Transverse colon (tissue), 3 donors: Measurements from ENCODE around the gene RGL4.

ENCODE experiments used
- POLR2A ChIP-seq: fragments of 450-650 bp; IDR thresholded peaks from one replicate; pipeline ENCODE4 v1.6.1; 2016; ENCODE audit warnings: antibody characterized with exemption, mild to moderate bottlenecking, moderate library complexity
- TF ChIP-seq, protein P1 (sequence below), 5 experiments: fragments of 200-600 bp in 3 of 5; fragments of 450-650 bp in 2 of 5; sonication (generic) in 3 of 5; IDR thresholded peaks; 1 replicate in 2 of 5; 2 replicates in 3 of 5; pipeline ENCODE4 v1.5.1; 2016 to 2017; ENCODE audit warnings: antibody characterized with exemption in 5 of 5, inconsistent platforms in 3 of 5, mild to moderate bottlenecking in 2 of 5, moderate library complexity in 1 of 5

DNA sequence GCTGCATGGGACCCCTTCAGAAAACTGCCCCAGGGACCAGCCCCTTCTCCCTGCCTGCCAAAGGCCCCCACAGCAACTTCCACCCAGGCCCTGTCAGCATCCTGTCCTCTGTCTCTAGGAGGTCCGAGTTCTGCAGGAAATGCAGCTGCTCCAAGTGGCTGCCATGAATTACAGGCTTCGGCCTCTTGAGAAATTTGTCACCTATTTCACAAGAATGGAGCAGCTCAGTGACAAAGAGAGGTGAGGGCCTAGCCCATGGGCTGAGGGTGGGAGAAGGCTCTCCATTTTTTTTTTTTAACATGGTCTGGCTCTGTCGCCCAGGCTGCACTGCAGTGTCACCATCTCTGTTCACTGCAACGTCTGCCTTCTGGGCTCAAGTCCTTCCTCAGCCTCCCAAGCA, 7.3 kb downstream of the RGL4 start:
- TF ChIP-seq, protein P1, sequence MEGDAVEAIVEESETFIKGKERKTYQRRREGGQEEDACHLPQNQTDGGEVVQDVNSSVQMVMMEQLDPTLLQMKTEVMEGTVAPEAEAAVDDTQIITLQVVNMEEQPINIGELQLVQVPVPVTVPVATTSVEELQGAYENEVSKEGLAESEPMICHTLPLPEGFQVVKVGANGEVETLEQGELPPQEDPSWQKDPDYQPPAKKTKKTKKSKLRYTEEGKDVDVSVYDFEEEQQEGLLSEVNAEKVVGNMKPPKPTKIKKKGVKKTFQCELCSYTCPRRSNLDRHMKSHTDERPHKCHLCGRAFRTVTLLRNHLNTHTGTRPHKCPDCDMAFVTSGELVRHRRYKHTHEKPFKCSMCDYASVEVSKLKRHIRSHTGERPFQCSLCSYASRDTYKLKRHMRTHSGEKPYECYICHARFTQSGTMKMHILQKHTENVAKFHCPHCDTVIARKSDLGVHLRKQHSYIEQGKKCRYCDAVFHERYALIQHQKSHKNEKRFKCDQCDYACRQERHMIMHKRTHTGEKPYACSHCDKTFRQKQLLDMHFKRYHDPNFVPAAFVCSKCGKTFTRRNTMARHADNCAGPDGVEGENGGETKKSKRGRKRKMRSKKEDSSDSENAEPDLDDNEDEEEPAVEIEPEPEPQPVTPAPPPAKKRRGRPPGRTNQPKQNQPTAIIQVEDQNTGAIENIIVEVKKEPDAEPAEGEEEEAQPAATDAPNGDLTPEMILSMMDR (IDR thresholded peaks at IDR 0.05) = no peak
- TF ChIP-seq POLR2A = no peak
